ENCODE data around the gene PPFIBP1. TPM values are rescaled to one million over a fixed set of nuclear protein-coding genes. Genes with fewer than 3 reads are reported as not detected.

The PPFIBP1 gene
- total RNA-seq, 1 experiment from 2014 or later, result 88.6 TPM

DNA sequence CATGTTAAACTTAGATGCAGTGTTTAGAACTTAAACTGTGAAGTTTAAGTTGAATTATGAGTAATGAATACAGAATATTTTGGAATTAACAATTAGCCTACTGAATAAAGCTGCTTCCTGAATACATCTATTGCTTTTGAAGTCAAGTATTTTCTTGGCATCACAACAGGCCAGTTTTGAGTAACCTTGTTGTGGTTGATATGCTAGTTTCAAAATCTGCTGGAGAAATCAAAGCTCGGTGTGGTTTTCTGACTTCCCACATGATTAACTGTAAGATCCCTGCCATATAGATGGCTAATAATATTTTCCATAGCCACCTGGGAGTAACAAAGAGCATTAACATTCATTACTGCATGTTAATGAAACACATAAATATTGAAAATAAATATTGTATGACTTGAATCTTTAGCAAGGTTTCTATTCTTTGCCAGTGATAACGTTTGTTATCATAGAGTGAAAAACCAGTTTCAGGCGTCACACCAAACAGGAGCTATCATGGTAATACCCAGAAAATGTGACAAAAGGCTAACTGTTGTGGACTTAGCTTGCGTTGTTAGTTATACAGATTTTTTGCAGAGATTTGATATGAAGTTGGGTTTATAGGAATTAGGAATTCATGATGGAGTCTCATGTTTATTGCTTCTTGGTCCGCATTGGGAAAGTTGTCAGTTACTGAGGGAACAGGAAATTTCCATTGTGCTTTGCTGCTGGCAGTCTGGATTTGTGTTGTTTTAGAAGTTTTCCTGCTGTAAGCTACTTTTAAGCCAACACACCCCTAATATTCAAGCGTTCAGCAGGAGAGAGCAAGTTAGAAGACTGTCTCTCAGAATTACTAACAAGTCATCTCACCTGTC is 32.1 kb downstream of the PPFIBP1 start:
- ChIA-PET POLR2A (interaction anchor here (0.6 to 0.9 kb wide), 2 partner anchors 9 to 53 kb away, joined by 3 to 4 read pairs; no protein-coding TSS in a partner anchor), CTCF (interaction anchor here (0.6 kb wide), 1 partner anchor 55 kb away, joined by 4 read pairs; no protein-coding TSS in a partner anchor)
- no peak for DNase-seq (ENCODE audit: low read depth, low spot score)
- in situ Hi-C loops (cut with HindIII; ENCODE audit: low pct_unique_long_range_greater_than_20kb, low sequenced_read_pairs), result no loop called here
- Histone ChIP-seq H3K4me3 (ENCODE audit: low read depth in 2 of 2, low read length in 2 of 2) (peak overlapping the region; percentile 19 to 29), H3K36me3 (ENCODE audit: control insufficient read depth, insufficient read depth, low read length) (no peaks in the 10 kb centered on the region), H3K4me1 (ENCODE audit: control insufficient read depth, insufficient read depth, low read length) (peaks cover 77% of the 10 kb centered on the region), H3K9me3 (ENCODE audit: control insufficient read depth, insufficient read depth, low read depth, low read length) (no peaks in the 10 kb centered on the region), H3K27me3 (ENCODE audit: control insufficient read depth, insufficient read depth, low read length) (no peaks in the 10 kb centered on the region), H3K27ac (ENCODE audit: low read length) (peak overlapping the region; percentile 97)
- intact Hi-C loops (cut with micrococcal nuclease; ENCODE audit: unreplicated experiment), result no loop called here
- ATAC-seq, result no peak
- BruUV-seq (replicated peaks), result no TSS peak
- TF ChIP-seq TCF7L2 (IDR thresholded peaks at IDR 0.05; ENCODE audit: low read depth, low read length) (no peak), POLR2AphosphoS5 (IDR thresholded peaks at IDR 0.05; ENCODE audit: low read depth, low read length) (no peak), SIN3A (IDR thresholded peaks at IDR 0.05; ENCODE audit: borderline replicate concordance, insufficient read depth, low read depth, low read length) (no peak)

- Histone ChIP-seq H3K27ac (ENCODE audit: low read length) (peak overlapping the region; percentile 71), H3K9me3 (ENCODE audit: control insufficient read depth, insufficient read depth, low read depth, low read length) (no peaks in the 10 kb centered on the region), H3K36me3 (ENCODE audit: control insufficient read depth, insufficient read depth, low read length) (no peaks in the 10 kb centered on the region), H3K4me1 (ENCODE audit: control insufficient read depth, insufficient read depth, low read length) (peaks cover 68% of the 10 kb centered on the region), H3K4me3 (ENCODE audit: low read depth in 2 of 2, low read length in 2 of 2) (no peak overlapping the region), H3K27me3 (ENCODE audit: control insufficient read depth, insufficient read depth, low read length) (no peaks in the 10 kb centered on the region)
- no TSS peak for BruUV-seq (replicated peaks)
- in situ Hi-C loops (cut with HindIII; ENCODE audit: low pct_unique_long_range_greater_than_20kb, low sequenced_read_pairs) (no loop called here), intact Hi-C loops (cut with micrococcal nuclease; ENCODE audit: unreplicated experiment) (no loop called here)
- ATAC-seq (no peak), DNase-seq (ENCODE audit: low read depth, low spot score) (no peak)
- ChIA-PET POLR2A (no interaction called here), CTCF (interaction anchor here (1.0 kb wide), 1 partner anchor 36 kb away, joined by 3 read pairs; the partner anchor contains the start of gene PPFIBP1)
- TF ChIP-seq, protein P1, sequence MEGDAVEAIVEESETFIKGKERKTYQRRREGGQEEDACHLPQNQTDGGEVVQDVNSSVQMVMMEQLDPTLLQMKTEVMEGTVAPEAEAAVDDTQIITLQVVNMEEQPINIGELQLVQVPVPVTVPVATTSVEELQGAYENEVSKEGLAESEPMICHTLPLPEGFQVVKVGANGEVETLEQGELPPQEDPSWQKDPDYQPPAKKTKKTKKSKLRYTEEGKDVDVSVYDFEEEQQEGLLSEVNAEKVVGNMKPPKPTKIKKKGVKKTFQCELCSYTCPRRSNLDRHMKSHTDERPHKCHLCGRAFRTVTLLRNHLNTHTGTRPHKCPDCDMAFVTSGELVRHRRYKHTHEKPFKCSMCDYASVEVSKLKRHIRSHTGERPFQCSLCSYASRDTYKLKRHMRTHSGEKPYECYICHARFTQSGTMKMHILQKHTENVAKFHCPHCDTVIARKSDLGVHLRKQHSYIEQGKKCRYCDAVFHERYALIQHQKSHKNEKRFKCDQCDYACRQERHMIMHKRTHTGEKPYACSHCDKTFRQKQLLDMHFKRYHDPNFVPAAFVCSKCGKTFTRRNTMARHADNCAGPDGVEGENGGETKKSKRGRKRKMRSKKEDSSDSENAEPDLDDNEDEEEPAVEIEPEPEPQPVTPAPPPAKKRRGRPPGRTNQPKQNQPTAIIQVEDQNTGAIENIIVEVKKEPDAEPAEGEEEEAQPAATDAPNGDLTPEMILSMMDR (IDR thresholded peaks at IDR 0.05), result no peak
- no peak for TF ChIP-seq POLR2AphosphoS5 (IDR thresholded peaks at IDR 0.05; ENCODE audit: low read depth, low read length)
- no peak for TF ChIP-seq REST (IDR thresholded peaks at IDR 0.05; ENCODE audit: insufficient read depth in 1 of 2, low read depth in 2 of 2, low read length in 1 of 2)
- no peak for TF ChIP-seq TCF7L2 (IDR thresholded peaks at IDR 0.05; ENCODE audit: low read depth, low read length)
- no peak for TF ChIP-seq SIN3A (IDR thresholded peaks at IDR 0.05; ENCODE audit: borderline replicate concordance, insufficient read depth, low read depth, low read length)
These were observed 36.1 kb downstream of the PPFIBP1 start for GRCh38 chr12:27560126-27560525.
